ENCODE measurements around the gene VANGL2.

VANGL2 gene

DNA sequence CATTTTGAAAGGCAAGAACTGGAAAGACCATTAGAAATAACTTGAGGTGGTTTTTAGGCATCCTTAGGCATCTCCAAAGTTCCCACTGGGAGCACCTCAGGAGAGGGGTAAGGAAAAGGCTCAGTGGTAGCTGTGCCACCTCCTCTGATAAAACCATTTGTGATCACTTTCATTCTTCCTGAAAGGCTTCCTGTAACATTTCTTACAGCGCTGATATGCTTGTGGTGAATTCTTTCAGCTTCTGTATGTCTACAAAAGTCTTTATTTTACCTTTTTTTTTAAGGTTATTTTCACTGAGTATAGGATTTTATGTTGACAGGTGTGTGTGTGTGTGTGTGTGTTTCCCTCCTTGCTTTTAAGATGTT lies 54.8 kb downstream of the VANGL2 start:
- Mint-ChIP-seq H3K4me1 (ENCODE audit: low read depth) (peaks cover 5% of the 10 kb centered on the region), H3K36me3 (ENCODE audit: low read depth) (no peaks in the 10 kb centered on the region), H3K9me3 (no peaks in the 10 kb centered on the region), H3K4me3 (no peak overlapping the region), H3K27me3 (no peaks in the 10 kb centered on the region), H3K27ac (no peak overlapping the region)
- intact Hi-C loops (cut with micrococcal nuclease): no loop called here

DNA sequence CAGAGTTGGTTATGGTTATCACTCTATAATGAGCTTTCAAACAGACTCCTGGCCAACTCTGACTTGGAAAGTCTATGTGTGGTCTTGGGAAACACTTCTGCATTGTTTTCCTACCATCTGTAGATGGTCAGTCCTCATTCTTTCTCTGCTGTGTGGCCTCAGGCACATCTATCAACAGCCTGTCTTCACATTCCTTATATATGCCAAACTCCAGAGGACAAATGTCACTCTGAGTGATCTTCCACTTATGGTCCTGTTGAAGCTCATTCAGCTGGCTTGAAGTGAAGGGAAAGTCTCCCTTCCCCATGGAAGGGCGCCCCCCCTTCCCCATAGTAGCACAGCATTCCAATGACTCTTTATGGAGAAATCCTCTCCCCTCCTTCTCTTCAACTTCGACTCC lies 58.7 kb downstream of the VANGL2 start:
- peaks cover 16% of the 10 kb centered on the region for H3K4me1 Mint-ChIP-seq (ENCODE audit: low read depth)
- H3K9me3 Mint-ChIP-seq: no peaks in the 10 kb centered on the region
- peaks cover 4% of the 10 kb centered on the region for H3K27me3 Mint-ChIP-seq
- no peaks in the 10 kb centered on the region for H3K36me3 Mint-ChIP-seq (ENCODE audit: low read depth)
- no peak overlapping the region for H3K4me3 Mint-ChIP-seq
- no peak overlapping the region for H3K27ac Mint-ChIP-seq
- intact Hi-C loops (cut with micrococcal nuclease): no loop called here

DNA sequence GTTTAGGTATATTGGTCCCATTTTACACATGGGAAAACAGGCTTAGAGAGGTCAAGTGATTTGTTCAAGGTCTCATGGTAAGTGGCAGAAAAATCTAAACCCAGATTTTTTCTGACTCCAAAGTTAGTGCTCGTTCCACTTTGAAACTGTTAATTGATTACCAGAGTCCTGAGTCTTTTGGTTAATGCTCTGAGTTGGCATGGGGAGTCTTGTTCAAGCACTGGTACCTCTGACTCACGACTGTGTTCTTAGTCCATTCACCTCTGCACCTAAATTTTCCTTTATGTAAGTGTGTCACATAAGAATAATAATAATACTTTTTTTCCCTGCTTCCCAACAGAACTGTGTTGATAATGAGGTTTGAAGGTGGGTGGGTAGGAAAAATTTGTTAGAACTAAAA lies 59.3 kb downstream of the VANGL2 start:
- intact Hi-C loops (cut with micrococcal nuclease): no loop called here
- H3K4me3 Mint-ChIP-seq: no peak overlapping the region
- H3K4me1 Mint-ChIP-seq (ENCODE audit: low read depth): peaks cover 22% of the 10 kb centered on the region
- H3K27ac Mint-ChIP-seq: no peak overlapping the region
- H3K36me3 Mint-ChIP-seq (ENCODE audit: low read depth): no peaks in the 10 kb centered on the region
- peaks cover 4% of the 10 kb centered on the region for H3K27me3 Mint-ChIP-seq
- H3K9me3 Mint-ChIP-seq: no peaks in the 10 kb centered on the region

DNA sequence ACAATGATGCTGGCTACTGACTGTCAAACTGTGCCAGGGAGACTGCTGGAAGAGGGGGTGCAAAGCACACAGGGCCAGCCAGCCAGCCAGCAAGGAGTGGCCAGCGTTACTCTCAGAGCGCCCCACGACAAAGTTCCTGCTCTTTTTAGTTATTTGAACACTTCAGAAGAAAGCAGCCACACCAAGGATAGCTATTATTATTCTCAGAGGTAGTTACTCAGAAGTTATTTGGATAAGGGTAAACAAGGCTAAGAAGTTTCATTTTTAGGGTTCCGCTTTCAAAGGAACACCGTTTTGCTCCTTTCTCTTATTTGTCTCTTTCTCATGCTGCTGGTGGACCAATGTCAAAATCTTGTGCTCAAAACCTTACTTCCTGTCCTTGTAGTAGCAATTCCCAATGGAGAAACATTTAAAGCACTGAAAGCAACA lies 59.9 kb downstream of the VANGL2 start:
- intact Hi-C loops (cut with micrococcal nuclease): no loop called here
- H3K27ac Mint-ChIP-seq: peak overlapping the region; percentile 46
- H3K4me1 Mint-ChIP-seq (ENCODE audit: low read depth): peaks cover 28% of the 10 kb centered on the region
- no peak overlapping the region for H3K4me3 Mint-ChIP-seq
- H3K9me3 Mint-ChIP-seq: no peaks in the 10 kb centered on the region
- peaks cover 4% of the 10 kb centered on the region for H3K27me3 Mint-ChIP-seq
- H3K36me3 Mint-ChIP-seq (ENCODE audit: low read depth): no peaks in the 10 kb centered on the region

DNA sequence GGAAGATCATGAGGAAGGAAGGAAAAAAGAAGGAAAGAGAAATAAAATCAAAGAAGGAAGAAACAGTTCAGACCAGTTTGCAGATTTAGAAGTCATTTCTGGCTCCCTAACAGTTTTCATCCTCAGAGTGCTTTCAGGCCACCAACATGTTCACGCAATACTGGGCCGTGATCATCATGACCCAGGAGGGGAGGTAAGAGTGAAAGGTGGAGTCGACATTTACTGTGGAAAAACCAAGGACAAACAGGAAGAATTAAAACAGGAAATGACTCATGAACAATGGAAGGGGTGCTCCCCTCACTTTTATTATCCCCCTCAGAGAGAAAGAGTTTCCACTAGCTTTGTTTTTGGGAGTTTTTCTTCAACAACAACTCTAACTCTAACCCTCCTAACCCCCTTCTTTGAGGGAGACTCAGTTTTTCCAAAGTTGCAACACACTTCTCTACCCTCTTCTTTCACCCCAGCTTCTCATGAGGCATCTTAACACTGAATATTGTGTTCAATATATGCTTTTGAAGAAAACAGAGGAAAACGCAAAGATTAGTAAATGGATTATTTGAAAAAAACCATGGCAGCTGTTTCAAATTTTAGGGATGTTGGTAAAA lies 60.4 kb downstream of the VANGL2 start:
- Mint-ChIP-seq H3K4me1 (ENCODE audit: low read depth) (peaks cover 32% of the 10 kb centered on the region), H3K9me3 (no peaks in the 10 kb centered on the region), H3K27ac (peak overlapping the region; percentile 46), H3K27me3 (peaks cover 4% of the 10 kb centered on the region), H3K36me3 (ENCODE audit: low read depth) (no peaks in the 10 kb centered on the region), H3K4me3 (no peak overlapping the region)
- intact Hi-C loops (cut with micrococcal nuclease): no loop called here

DNA sequence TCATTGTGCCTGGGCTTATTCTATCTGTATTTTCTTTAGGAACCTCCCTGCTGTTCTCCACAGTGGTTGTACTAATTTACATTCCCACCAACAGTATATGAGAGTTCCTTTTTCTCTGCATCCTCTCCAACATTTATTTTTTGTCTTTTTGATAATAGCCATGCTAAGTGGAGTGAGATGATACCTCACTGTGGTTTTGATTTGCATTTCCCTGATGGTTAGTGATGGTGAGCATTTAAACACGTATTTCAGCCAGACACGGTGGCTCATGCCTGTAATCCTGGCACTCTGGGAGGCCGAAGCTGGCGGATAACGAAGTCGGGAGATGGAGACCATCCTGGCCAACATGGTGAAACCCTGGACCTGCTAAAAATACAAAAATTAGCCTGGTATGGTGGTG lies 64.8 kb downstream of the VANGL2 start:
- Mint-ChIP-seq H3K4me3 (no peak overlapping the region), H3K27ac (no peak overlapping the region), H3K4me1 (ENCODE audit: low read depth) (peaks cover 45% of the 10 kb centered on the region), H3K36me3 (ENCODE audit: low read depth) (no peaks in the 10 kb centered on the region), H3K9me3 (no peaks in the 10 kb centered on the region), H3K27me3 (peaks cover 4% of the 10 kb centered on the region)
- intact Hi-C loops (cut with micrococcal nuclease): no loop called here

DNA sequence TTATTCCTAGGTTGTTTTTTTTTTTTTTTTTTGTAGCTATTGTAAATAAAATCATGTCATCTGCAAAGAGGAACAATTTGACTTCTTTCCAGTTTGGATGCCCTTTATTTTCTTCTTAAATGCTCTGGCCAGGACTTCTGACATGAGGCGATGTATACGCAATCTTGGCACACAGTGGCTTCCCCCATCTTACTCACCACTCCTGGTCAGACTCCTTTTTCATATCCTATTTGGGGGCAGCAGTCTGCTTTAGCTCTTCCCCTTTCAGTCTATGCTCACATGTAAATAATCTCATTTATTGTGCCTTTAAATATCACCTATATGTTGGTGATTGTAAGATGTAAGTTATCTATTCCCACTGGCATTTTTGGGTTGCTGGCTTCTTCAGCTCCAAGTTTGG lies 66.6 kb downstream of the VANGL2 start:
- no peak overlapping the region for H3K4me3 Mint-ChIP-seq
- peaks cover 3% of the 10 kb centered on the region for H3K27me3 Mint-ChIP-seq
- H3K36me3 Mint-ChIP-seq (ENCODE audit: low read depth): no peaks in the 10 kb centered on the region
- H3K4me1 Mint-ChIP-seq (ENCODE audit: low read depth): peaks cover 35% of the 10 kb centered on the region
- H3K27ac Mint-ChIP-seq: peak overlapping the region; percentile 56
- intact Hi-C loops (cut with micrococcal nuclease): no loop called here
- H3K9me3 Mint-ChIP-seq: no peaks in the 10 kb centered on the region

DNA sequence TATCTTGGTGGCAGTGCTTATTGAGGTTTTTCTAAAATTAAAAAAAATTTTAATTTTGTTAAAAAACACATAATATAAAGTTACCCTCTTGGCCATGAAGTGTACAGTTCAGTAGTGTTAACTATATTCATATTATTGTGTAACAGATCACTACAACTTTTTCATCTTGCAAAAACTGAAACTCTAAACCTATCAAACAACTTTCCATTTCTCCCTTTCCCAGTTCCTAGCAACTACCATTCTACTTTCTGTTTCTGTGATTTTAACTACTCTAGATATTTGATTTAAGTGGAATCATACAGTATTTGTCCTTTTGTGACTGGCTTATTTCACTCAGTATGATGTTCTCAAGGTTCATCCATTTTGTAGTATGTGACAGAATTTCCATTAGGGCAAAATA lies 67.2 kb downstream of the VANGL2 start:
- intact Hi-C loops (cut with micrococcal nuclease): no loop called here
- no peak overlapping the region for H3K27ac Mint-ChIP-seq
- H3K4me1 Mint-ChIP-seq (ENCODE audit: low read depth): peaks cover 35% of the 10 kb centered on the region
- no peak overlapping the region for H3K4me3 Mint-ChIP-seq
- no peaks in the 10 kb centered on the region for H3K9me3 Mint-ChIP-seq
- H3K27me3 Mint-ChIP-seq: peaks cover 3% of the 10 kb centered on the region
- no peaks in the 10 kb centered on the region for H3K36me3 Mint-ChIP-seq (ENCODE audit: low read depth)

DNA sequence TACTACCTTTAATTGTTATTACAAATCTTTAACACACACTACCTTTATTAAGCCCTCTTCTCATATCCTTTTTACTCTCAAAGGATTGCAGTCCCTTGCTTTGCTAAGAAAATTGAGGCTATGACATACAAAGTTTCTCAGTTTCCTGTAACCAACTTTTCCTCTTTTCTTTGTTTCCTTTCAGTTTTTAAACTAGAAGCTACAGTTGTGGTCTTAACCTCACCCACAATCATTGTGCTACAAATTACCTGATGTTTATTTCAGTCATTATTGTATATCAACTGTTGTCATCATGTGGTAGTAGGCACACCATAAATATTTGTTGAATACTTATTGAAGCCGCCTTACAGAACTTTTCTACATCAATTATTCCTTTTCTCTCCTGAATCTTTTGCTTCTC lies 70.9 kb downstream of the VANGL2 start:
- no peak overlapping the region for H3K27ac Mint-ChIP-seq
- H3K36me3 Mint-ChIP-seq (ENCODE audit: low read depth): no peaks in the 10 kb centered on the region
- H3K9me3 Mint-ChIP-seq: no peaks in the 10 kb centered on the region
- H3K4me3 Mint-ChIP-seq: no peak overlapping the region
- peaks cover 14% of the 10 kb centered on the region for H3K4me1 Mint-ChIP-seq (ENCODE audit: low read depth)
- intact Hi-C loops (cut with micrococcal nuclease): no loop called here
- H3K27me3 Mint-ChIP-seq: no peaks in the 10 kb centered on the region

DNA sequence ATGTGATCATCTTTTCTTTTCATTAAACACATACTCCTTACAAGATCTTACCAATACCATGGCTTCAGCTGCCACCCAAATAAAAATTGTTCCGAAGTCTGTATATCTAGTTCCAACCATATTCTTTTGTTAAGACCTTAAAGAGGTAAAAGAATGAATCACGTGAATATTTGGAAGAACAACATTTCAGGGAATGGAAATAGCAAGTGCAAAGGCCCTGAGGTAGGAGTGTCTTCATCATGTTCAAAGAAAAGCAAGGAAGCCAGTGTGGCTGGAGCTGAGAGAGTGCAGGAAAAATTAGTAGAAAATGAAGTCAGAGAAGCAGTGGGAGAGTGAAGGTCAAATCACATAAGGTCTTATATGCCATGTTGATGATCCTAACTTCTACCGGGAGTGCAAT lies 71.7 kb downstream of the VANGL2 start:
- Mint-ChIP-seq H3K4me1 (ENCODE audit: low read depth) (peaks cover 5% of the 10 kb centered on the region), H3K9me3 (no peaks in the 10 kb centered on the region), H3K27ac (no peak overlapping the region), H3K4me3 (no peak overlapping the region), H3K27me3 (no peaks in the 10 kb centered on the region), H3K36me3 (ENCODE audit: low read depth) (no peaks in the 10 kb centered on the region)
- intact Hi-C loops (cut with micrococcal nuclease): no loop called here

DNA sequence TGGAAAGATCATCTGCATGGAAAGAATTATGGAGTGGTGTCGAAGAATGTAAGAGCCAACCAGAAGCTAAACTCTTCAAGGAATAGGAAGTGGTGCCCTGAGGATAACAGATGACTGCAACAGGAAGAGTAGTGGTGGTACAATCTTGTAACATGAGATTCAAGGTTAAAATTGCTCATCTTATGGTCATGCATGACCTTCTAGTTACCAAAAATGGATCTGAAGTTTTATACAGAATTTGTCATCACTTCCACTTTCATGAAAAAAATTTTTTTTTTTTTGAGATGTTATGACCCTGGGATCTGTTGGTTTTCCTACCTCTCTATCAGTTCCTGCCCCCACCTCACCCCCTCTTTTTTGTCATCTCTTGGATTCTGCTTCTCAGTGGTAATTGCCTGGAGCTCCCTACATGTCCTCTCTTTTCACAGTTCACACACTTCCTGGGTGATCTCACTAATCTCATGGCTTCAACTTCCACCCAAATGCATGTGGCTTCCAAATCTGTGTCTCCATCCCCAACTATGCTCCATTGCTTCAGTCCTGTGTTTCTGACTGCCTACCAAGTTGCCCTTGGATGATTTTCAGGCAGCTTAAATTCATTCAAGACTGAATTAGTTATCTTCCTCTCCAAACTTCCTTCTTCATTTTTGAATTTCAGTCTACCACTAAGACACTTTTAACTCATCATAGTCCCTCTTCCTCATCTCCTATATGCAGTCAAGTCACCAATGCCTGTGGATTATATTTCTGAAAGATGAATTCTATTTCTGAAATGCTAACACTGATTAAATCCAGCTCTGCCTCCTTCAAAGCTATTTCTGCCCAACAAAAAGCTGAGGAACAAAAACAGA lies 74.3 kb downstream of the VANGL2 start:
- H3K9me3 Mint-ChIP-seq: peaks cover 11% of the 10 kb centered on the region
- H3K4me3 Mint-ChIP-seq: no peak overlapping the region
- intact Hi-C loops (cut with micrococcal nuclease): no loop called here
- H3K27ac Mint-ChIP-seq: no peak overlapping the region
- H3K4me1 Mint-ChIP-seq (ENCODE audit: low read depth): no peaks in the 10 kb centered on the region
- H3K27me3 Mint-ChIP-seq: peaks cover 7% of the 10 kb centered on the region
- no peaks in the 10 kb centered on the region for H3K36me3 Mint-ChIP-seq (ENCODE audit: low read depth)

All from dendritic cell treated with granulocyte-macrophage colony-stimulating factor and Interleukin-4, amounts not matched to agents 40 ng/mL and 50 ng/mL, for 4 days (primary cell).